ENCODE data around the gene ENDOD1. TPM values are rescaled to one million over a fixed set of nuclear protein-coding genes. Genes with fewer than 3 reads are reported as not detected.

The ENDOD1 gene
- total RNA-seq, result 123 and 162 TPM in 2 replicates

GRCh38 chr11:95089620-95090542, at the start of gene ENDOD1:
Gene ENDOD1 (plus strand): TSS chr11:95089846. CDS start chr11:95089928, 82 bp downstream.

GRCh38 chr11:95049122-95049521, 40.5 kb upstream of the ENDOD1 start, which contains the start of gene KDM4F:
Gene KDM4F (plus strand): TSS chr11:95049422.

GRCh38 chr11:95066716-95067038, 23.0 kb upstream of the ENDOD1 start, which contains the start of gene SRSF8:
Gene SRSF8 (plus strand): TSS chr11:95066919. CDS start chr11:95067227, 308 bp downstream.

Other genes starting within 250 kb of the ENDOD1 start
- gene CWC15, start 116.3 kb upstream of the ENDOD1 start, total RNA-seq, result 38.0 and 43.1 TPM in 2 replicates
- gene KDM4D, start 116.1 kb upstream of the ENDOD1 start, total RNA-seq, result 0.56 and 0.77 TPM in 2 replicates
- not detected in 2 replicates for gene KDM4E, start 64.6 kb upstream of the ENDOD1 start, total RNA-seq
- gene KDM4F, start 40.4 kb upstream of the ENDOD1 start, total RNA-seq, result not detected in 2 replicates
- gene SRSF8, start 22.9 kb upstream of the ENDOD1 start, total RNA-seq, result 15.2 and 25.3 TPM in 2 replicates
- 12.1 and 19.4 TPM in 2 replicates for gene SESN3, start 141.4 kb downstream of the ENDOD1 start, total RNA-seq